ELR (cell line): ENCODE data around the gene VKORC1.
"Not testable (repeated sequence)": the region's sequence is repeated elsewhere in the genome, so short reads cannot be mapped to it uniquely, and the experiment has no call there.

Experiments
- DNase-seq: peaks from one replicate; pipeline ENCODE4 v3.0.0-alpha.2; 2015; ENCODE audit warnings: low read depth

Gene VKORC1

GRCh38 chr16:31094424-31095120 is at the start of gene VKORC1:
Gene VKORC1 (minus strand): TSS chr16:31094797. CDS start chr16:31094729, 68 bp downstream.
- peak; percentile 99 for DNase-seq

- no peak for DNase-seq
These were observed 49.1 kb upstream of the VKORC1 start for GRCh38 chr16:31143694-31144148.

- no peak for DNase-seq
These were observed 48.6 kb upstream of the VKORC1 start for GRCh38 chr16:31143011-31143693.

GRCh38 chr16:31142109-31143010 is 47.8 kb upstream of the VKORC1 start:
- peak; percentile 99 for DNase-seq

GRCh38 chr16:31141489-31142108 is 47.0 kb upstream of the VKORC1 start:
- DNase-seq, result no peak

GRCh38 chr16:31141071-31141469 is 46.5 kb upstream of the VKORC1 start:
- DNase-seq, result not testable (repeated sequence)

- peak; percentile 86 for DNase-seq
These were observed 44.3 kb upstream of the VKORC1 start for GRCh38 chr16:31138621-31139578.

- not testable (repeated sequence) for DNase-seq
These were observed 42.4 kb upstream of the VKORC1 start for GRCh38 chr16:31136822-31137499.

GRCh38 chr16:31136287-31136662 is 41.7 kb upstream of the VKORC1 start:
- DNase-seq, result no peak

- no peak for DNase-seq
These were observed 41.1 kb upstream of the VKORC1 start, which contains the start of gene PRSS8 for GRCh38 chr16:31135535-31136286. Gene PRSS8 (minus strand): TSS chr16:31135727. CDS start chr16:31135498, 229 bp downstream.

GRCh38 chr16:31134625-31135534 is 40.3 kb upstream of the VKORC1 start:
- DNase-seq, result no peak

GRCh38 chr16:31134091-31134571 is 39.5 kb upstream of the VKORC1 start:
- DNase-seq, result peak; percentile 31

- DNase-seq, result no peak
These were observed 38.5 kb upstream of the VKORC1 start for GRCh38 chr16:31133046-31133501.

GRCh38 chr16:31132303-31132979 is 37.8 kb upstream of the VKORC1 start:
- no peak for DNase-seq

- no peak for DNase-seq
These were observed 37.3 kb upstream of the VKORC1 start for GRCh38 chr16:31131841-31132271.

GRCh38 chr16:31131416-31131815 is 36.8 kb upstream of the VKORC1 start:
- no peak for DNase-seq

- no peak for DNase-seq
These were observed 36.3 kb upstream of the VKORC1 start for GRCh38 chr16:31130899-31131298.
